BE2C (cell line): ENCODE data around the gene RBMS3.

Experiments used
- DNase-seq: peaks from one replicate; pipeline ENCODE4 v3.0.0-alpha.2; 2020
- H3K27me3 ChIP-seq: fragments of 250-450 bp; sonication (Bioruptor Pico); 2 replicates; pipeline ENCODE4 v1.5.1; 2020; ENCODE audit warnings: mild to moderate bottlenecking
- H3K36me3 ChIP-seq: fragments of 250-450 bp; sonication (Bioruptor Pico); 2 replicates; pipeline ENCODE4 v1.5.1; 2020; ENCODE audit warnings: mild to moderate bottlenecking
- H3K4me1 ChIP-seq: fragments of 250-450 bp; sonication (Bioruptor Pico); 2 replicates; pipeline ENCODE4 v1.5.1; 2020
- H3K4me3 ChIP-seq: 2 replicates; pipeline ENCODE4 v1.5.1; 2011; ENCODE audit warnings: low read depth, low read length
- H3K9me3 ChIP-seq: fragments of 250-450 bp; sonication (Bioruptor Pico); 2 replicates; pipeline ENCODE4 v1.5.1; 2020
- TF ChIP-seq, protein P1 (sequence below): IDR thresholded peaks from 2 replicates; pipeline ENCODE4 v1.5.1; 2012; ENCODE audit warnings: mild to moderate bottlenecking, low read depth, low read length

RBMS3 gene

GRCh38 chr3:29605845-29606244, 325.0 kb downstream of the RBMS3 start:
- TF ChIP-seq, protein P1, sequence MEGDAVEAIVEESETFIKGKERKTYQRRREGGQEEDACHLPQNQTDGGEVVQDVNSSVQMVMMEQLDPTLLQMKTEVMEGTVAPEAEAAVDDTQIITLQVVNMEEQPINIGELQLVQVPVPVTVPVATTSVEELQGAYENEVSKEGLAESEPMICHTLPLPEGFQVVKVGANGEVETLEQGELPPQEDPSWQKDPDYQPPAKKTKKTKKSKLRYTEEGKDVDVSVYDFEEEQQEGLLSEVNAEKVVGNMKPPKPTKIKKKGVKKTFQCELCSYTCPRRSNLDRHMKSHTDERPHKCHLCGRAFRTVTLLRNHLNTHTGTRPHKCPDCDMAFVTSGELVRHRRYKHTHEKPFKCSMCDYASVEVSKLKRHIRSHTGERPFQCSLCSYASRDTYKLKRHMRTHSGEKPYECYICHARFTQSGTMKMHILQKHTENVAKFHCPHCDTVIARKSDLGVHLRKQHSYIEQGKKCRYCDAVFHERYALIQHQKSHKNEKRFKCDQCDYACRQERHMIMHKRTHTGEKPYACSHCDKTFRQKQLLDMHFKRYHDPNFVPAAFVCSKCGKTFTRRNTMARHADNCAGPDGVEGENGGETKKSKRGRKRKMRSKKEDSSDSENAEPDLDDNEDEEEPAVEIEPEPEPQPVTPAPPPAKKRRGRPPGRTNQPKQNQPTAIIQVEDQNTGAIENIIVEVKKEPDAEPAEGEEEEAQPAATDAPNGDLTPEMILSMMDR = no peak

DNA sequence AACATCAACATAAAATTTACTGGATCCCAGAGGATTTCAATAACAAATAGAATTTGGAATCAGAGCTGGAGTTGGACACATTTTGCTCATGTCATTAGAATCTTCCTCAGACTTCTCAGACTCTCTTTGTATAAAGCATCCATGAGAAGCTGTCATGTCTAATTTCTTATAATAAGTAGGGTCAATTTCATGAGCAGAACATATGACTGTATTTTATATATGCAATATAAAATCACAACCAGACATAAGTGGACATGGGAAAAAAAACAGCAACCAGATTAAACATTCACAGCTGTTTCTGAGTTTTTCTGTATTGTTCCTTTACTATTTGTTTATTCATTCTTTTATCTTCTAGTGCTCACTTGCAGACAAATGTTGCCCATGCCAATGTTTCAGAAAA, 325.5 kb downstream of the RBMS3 start:
- Histone ChIP-seq H3K4me3 (no peak overlapping the region), H3K27me3 (no peaks in the 10 kb centered on the region), H3K36me3 (no peaks in the 10 kb centered on the region), H3K9me3 (no peaks in the 10 kb centered on the region), H3K4me1 (peaks cover 9% of the 10 kb centered on the region; the same call in 1 of the 2 replicates)
- TF ChIP-seq, protein P1 = no peak
- no peak for DNase-seq

More at GRCh38 chr3:29605845-29606244, 325.0 kb downstream of the RBMS3 start:
- no peak overlapping the region for H3K4me3 ChIP-seq
- H3K36me3 ChIP-seq = no peaks in the 10 kb centered on the region
- DNase-seq = no peak
- no peaks in the 10 kb centered on the region for H3K9me3 ChIP-seq
- H3K4me1 ChIP-seq = peaks cover 5% of the 10 kb centered on the region; the same call in 1 of the 2 replicates
- H3K27me3 ChIP-seq = no peaks in the 10 kb centered on the region

- no peaks in the 10 kb centered on the region for H3K27me3 ChIP-seq
- no peak for DNase-seq
- no peaks in the 10 kb centered on the region for H3K36me3 ChIP-seq
- H3K9me3 ChIP-seq = no peaks in the 10 kb centered on the region
- H3K4me1 ChIP-seq = peaks cover 17% of the 10 kb centered on the region
- TF ChIP-seq, protein P1 = no peak
- no peak overlapping the region for H3K4me3 ChIP-seq
Observed at GRCh38 chr3:29608414-29609327, 327.8 kb downstream of the RBMS3 start.

GRCh38 chr3:29609328-29609811, 328.5 kb downstream of the RBMS3 start:
- H3K27me3 ChIP-seq = no peaks in the 10 kb centered on the region
- H3K4me1 ChIP-seq = peaks cover 17% of the 10 kb centered on the region
- TF ChIP-seq, protein P1 = no peak
- no peaks in the 10 kb centered on the region for H3K36me3 ChIP-seq
- no peak for DNase-seq
- H3K4me3 ChIP-seq = no peak overlapping the region
- H3K9me3 ChIP-seq = no peaks in the 10 kb centered on the region

DNA sequence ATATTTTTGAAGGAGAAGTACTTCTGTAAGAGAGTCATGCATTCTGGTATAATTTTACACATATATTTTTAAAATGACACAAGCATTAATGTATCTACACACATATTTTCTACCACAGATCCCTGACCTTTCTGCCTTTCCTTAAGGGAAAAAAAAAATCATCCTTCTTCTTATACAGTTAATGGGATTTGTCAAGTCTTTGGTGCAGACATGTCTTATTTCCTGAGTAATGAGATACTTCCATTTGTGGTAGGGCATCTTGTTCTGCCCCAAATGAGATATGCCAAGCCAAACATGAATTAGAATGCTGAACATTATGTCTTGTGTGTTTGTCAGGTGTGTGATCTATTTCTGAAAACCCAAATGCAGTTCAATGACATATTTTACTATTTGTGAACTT, 329.9 kb downstream of the RBMS3 start:
- DNase-seq = no peak
- Histone ChIP-seq H3K27me3 (no peaks in the 10 kb centered on the region), H3K36me3 (no peaks in the 10 kb centered on the region), H3K4me3 (no peak overlapping the region), H3K4me1 (peaks cover 17% of the 10 kb centered on the region), H3K9me3 (no peaks in the 10 kb centered on the region)
- TF ChIP-seq, protein P1 = no peak

GRCh38 chr3:29611252-29611651, 330.4 kb downstream of the RBMS3 start:
- Histone ChIP-seq H3K27me3 (no peaks in the 10 kb centered on the region), H3K36me3 (no peaks in the 10 kb centered on the region), H3K4me1 (peaks cover 17% of the 10 kb centered on the region), H3K4me3 (no peak overlapping the region), H3K9me3 (no peaks in the 10 kb centered on the region)
- TF ChIP-seq, protein P1 = no peak
- no peak for DNase-seq
